Heart right ventricle (tissue), 16 donors: ENCODE data around the gene FAM222A. TPM values are rescaled to one million over a fixed set of nuclear protein-coding genes. Genes with fewer than 3 reads are reported as not detected.

Experiments used
- ATAC-seq, 8 donors: fragments of 200-7000 bp; cut with Tn5 transposase; one replicate each; pipeline ENCODE4 v1.9.1; 2020; ENCODE audit warnings: mild to moderate bottlenecking in 8 of 8, moderate library complexity in 8 of 8, moderate number of reproducible peaks in 1 of 8
- DNase-seq, 2 donors: peaks; one replicate each; pipeline ENCODE4 v3.0.0-alpha.2; 2020
- H3K27ac ChIP-seq, 10 donors: fragments of 200-600 bp; sonication (generic) in 2 of 10; one replicate each; pipeline versions ENCODE4 v1.5.0 to v1.8.0; 2020 to 2022; ENCODE audit warnings: mild to moderate bottlenecking in 3 of 10
- H3K27me3 ChIP-seq, 7 donors: fragments of 200-600 bp; one replicate each; pipeline ENCODE4 v1.8.0; 2021 to 2022; ENCODE audit warnings: mild to moderate bottlenecking in 2 of 7
- H3K36me3 ChIP-seq, 9 donors: fragments of 200-600 bp; sonication (generic) in 1 of 9; one replicate each; pipeline versions ENCODE4 v1.5.0 to v1.8.0; 2020 to 2022; ENCODE audit warnings: mild to moderate bottlenecking in 2 of 9
- H3K4me1 ChIP-seq, 9 donors: fragments of 200-600 bp; sonication (generic) in 1 of 9; one replicate each; pipeline versions ENCODE4 v1.5.0 to v1.8.0; 2020 to 2022; ENCODE audit warnings: mild to moderate bottlenecking in 4 of 9
- H3K4me3 ChIP-seq, 10 donors: fragments of 200-600 bp; sonication (generic) in 2 of 10; one replicate each; pipeline versions ENCODE4 v1.5.0 to v1.8.0; 2020 to 2022; ENCODE audit warnings: mild to moderate bottlenecking in 7 of 10, moderate library complexity in 2 of 10
- H3K9me3 ChIP-seq, 11 donors: fragments of 200-600 bp in 10 of 11; sonication (generic) in 2 of 11; one replicate each; pipeline versions ENCODE4 v1.5.0 to v1.8.0; 2013 to 2022; ENCODE audit warnings: mild to moderate bottlenecking in 2 of 11, control low read depth in 1 of 11, moderate library complexity in 1 of 11
- CTCF ChIP-seq, 9 donors: fragments of 200-600 bp; sonication (generic) in 2 of 9; IDR thresholded peaks; one replicate each; pipeline versions ENCODE4 v1.5.0 to v1.8.0; 2021 to 2022; ENCODE audit warnings: antibody characterized with exemption in 9 of 9, mild to moderate bottlenecking in 5 of 9, moderate library complexity in 1 of 9
- WGBS, 2 donors: extraction: QIAGEN DNeasy Blood & Tissue Kit; methylation state at CpG; one replicate each; pipeline ENCODE4 v1.1.7; 2013; ENCODE audit warnings: inconsistent platforms in 1 of 2; 5-methylcytosine and 5-hydroxymethylcytosine counted together
- intact Hi-C, 10 donors: fragments of 100-400 bp; cut with DNase I; formaldehyde crosslinking; loops; one replicate each; pipeline versions ENCODE4 v1.11.1 to v1.14.2; 2022
- polyA plus RNA-seq, 2 donors: library from polyadenylated mRNA; stranded (reverse); fragments of 200-250 nt; gene quantifications; one replicate each; pipeline ENCODE4 v1.2.3, GENCODE V29; 2013
- total RNA-seq, 10 donors: library from RNA; stranded (reverse); fragmentation: NEBNext Ultra II Directional in 3 of 10; extraction: Animal tissue kit (Norgen Biotek cat#: 25700) in 3 of 10; gene quantifications; one replicate each; pipeline versions ENCODE4 v1.2.1 to v1.2.4, GENCODE V29; 2021 to 2023
- donor health status: Arrhythmogenic right ventricular cardiomyopathy.
- donor health status: ischemic (EF 13 %, LVEDD 7.1; RV severe dilation, severe dysfunction).
- donor health status: healthy with polysubstance abuse.
- donor health status: DM: no; HTN: yes; CAD: no.
- donor health status: DM: no; HTN: no; CAD: no.
- donor health status: ischemic (EF 25% LVEDD 6.9; RV normal size, moderate dysfunction).
- donor health status: ischemic (EF 25% LVEDD 5.7; RV mildly dilated, moderate dysfunction).
- donor health status: healthy.
- donor health status: DM: yes; HTN: yes; CAD: no.
- donor health status: Ischemic cardiomyopathy.
- donor health status: ischemic (EF 35%, LVEDD 5.7; RV mildly dilated, moderate dysfunction).
- donor health status: nonischemic (EF 11% LVEDD 7.7; RV severe dilation, severe dysfunction).
- donor health status: DM: yes; HTN: yes; CAD: no.
- donor health status: PGD.
- donor health status: ischemic (EF 29% LVEDD 5.4; RV normal size, mild dysfunction).
- donor health status: nonischemic (EF 23%, LVEDD 6.1; RV moderate dilation, normal function).

Gene FAM222A
- total and polyA plus RNA-seq, 12 donors: 2.7 to 26.0 (median 7.0) TPM

DNA sequence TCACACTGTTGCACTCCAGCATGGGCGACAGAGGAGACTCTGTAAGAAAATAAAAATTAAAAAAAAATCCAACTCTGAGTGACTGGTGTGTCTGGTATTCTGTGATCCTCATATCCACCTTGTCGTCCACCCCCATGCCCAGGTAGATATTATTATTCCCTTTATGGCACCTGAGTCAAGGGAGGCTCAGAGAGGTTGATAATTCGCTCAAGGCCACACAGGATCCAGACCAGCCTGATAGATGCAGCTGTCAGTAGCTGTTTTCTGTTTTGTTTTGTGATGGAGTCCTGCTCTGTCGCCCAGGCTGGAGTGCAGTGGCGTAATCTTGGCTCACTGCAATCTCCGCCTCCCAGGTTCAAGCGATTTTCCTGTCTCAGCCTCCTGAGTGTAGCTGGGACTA lies 14.8 kb upstream of the FAM222A start:
- Histone ChIP-seq H3K4me1 (peaks cover 0 to 6% (median 0%) of the 10 kb centered on the region in 9 donors), H3K4me3 (no peak overlapping the region), H3K36me3 (no peaks in the 10 kb centered on the region), H3K27me3 (no peaks in the 10 kb centered on the region), H3K27ac (no peak overlapping the region), H3K9me3 (no peaks in the 10 kb centered on the region)
- DNase-seq (no peak), ATAC-seq (no peak)
- intact Hi-C loops: loop anchor here in 1 of 10 donors (10.0 kb wide), 1 partner anchor 84 kb away; no protein-coding TSS in a partner anchor
- 86 to 88% methylated on average over 7 of the region's 7 CpGs for WGBS, 2 donors
- TF ChIP-seq CTCF (IDR thresholded peaks at IDR 0.05): no peak

DNA sequence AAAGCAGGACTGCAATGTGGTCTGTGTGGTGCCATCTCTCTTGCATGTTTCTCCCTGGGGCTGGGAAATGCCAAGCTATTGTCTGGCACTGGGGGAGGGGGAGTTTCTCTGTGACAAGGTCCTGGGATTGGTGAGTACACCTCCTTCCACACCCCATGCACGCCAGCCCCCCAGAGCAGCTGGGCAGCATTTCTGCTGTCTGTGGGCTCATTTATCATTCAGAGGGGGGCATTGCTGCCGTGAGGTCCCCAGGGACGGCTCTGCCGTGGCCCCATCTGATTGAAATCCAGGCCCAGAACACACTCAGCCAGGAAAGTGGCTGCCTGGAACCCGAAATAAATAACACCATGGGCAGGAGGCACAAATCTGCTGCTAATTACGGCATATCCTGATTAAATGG lies 12.6 kb upstream of the FAM222A start:
- H3K4me1 ChIP-seq: peaks cover 0 to under 1% (median 0%) of the 10 kb centered on the region in 9 donors
- no peak for TF ChIP-seq CTCF (IDR thresholded peaks at IDR 0.05)
- peaks cover 0 to 17% (median 0%) of the 10 kb centered on the region in 7 donors for H3K27me3 ChIP-seq
- no peak for DNase-seq
- H3K27ac ChIP-seq: no peak overlapping the region
- no peaks in the 10 kb centered on the region for H3K9me3 ChIP-seq
- H3K36me3 ChIP-seq: no peaks in the 10 kb centered on the region
- intact Hi-C loops: no loop called here
- WGBS, 2 donors: 49 to 54% methylated on average over 6 of the region's 6 CpGs
- no peak overlapping the region for H3K4me3 ChIP-seq
- no peak for ATAC-seq

DNA sequence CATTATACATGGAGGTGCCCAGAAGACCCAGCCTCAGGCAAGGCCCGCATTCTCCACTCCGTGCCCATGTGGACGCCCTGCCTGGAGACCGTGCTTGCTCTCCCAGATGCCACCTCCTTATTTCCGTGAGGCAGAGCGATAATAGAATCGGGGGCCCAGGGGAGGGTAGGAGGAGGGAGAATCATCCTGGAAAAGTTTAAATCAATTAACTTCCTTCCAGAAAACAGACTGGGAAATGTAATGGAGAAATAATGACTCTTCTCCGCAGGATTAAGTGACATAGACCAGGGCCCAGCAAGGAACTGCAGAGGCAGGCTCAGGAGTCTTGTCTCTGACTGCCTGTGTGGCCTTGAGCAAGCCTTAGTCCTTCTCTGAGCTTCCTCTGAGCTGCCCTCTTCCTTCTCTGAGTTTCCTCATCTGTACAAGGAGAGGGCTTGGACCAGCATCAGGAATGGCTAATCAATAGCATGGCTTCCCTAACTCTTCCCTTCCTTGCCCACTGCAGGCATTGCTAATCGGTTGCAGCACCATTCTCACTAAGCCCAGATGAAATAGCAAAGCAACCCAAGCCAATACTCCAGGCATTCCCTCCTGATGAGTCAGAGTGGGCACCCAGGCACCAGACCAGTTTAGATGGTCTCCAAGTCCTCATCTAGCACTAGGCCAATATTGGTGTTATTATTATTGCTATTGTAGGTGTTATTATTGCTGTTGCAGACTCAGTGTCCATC lies 11.3 kb upstream of the FAM222A start:
- no peak overlapping the region for H3K27ac ChIP-seq
- H3K27me3 ChIP-seq: peaks cover 0 to 20% (median 0%) of the 10 kb centered on the region in 7 donors
- intact Hi-C loops: no loop called here
- ATAC-seq (no peak), DNase-seq (no peak)
- H3K4me3 ChIP-seq: no peak overlapping the region
- H3K4me1 ChIP-seq: no peaks in the 10 kb centered on the region
- no peaks in the 10 kb centered on the region for H3K9me3 ChIP-seq
- WGBS, 2 donors: 91 to 92% methylated on average over 9 of the region's 9 CpGs
- no peak for TF ChIP-seq CTCF (IDR thresholded peaks at IDR 0.05)
- no peaks in the 10 kb centered on the region for H3K36me3 ChIP-seq

- H3K4me1 ChIP-seq: no peaks in the 10 kb centered on the region
- TF ChIP-seq CTCF (IDR thresholded peaks at IDR 0.05): no peak
- 58 to 63% methylated on average over 7 of the region's 7 CpGs for WGBS, 2 donors
These were observed 9.9 kb upstream of the FAM222A start for GRCh38 chr12:109703684-109704083.

More at GRCh38 chr12:109703684-109704083, 9.9 kb upstream of the FAM222A start:
- Histone ChIP-seq H3K27ac (no peak overlapping the region), H3K9me3 (no peaks in the 10 kb centered on the region), H3K4me3 (no peak overlapping the region), H3K27me3 (peaks cover 0 to 20% (median 0%) of the 10 kb centered on the region in 7 donors), H3K36me3 (no peaks in the 10 kb centered on the region)
- DNase-seq (no peak), ATAC-seq (peak in 1 of 8 donors; percentile 14)
- intact Hi-C loops: no loop called here
